GM20000 (cell line): ENCODE measurements around the gene LCE1F.

Experiments used
- DNase-seq: peaks from one replicate; pipeline ENCODE4 v3.0.0; 2012; ENCODE audit warnings: low spot score
- TF ChIP-seq, protein P1 (sequence below): IDR thresholded peaks from 2 replicates; pipeline ENCODE4 v1.5.1; 2012; ENCODE audit warnings: mild to moderate bottlenecking, control low read depth; ENCODE audit errors: extremely low read depth, missing control alignments

The LCE1F gene, protein sequence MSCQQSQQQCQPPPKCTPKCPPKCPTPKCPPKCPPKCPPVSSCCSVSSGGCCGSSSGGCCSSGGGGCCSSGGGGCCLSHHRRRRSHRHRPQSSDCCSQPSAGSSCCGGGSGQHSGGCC

DNA sequence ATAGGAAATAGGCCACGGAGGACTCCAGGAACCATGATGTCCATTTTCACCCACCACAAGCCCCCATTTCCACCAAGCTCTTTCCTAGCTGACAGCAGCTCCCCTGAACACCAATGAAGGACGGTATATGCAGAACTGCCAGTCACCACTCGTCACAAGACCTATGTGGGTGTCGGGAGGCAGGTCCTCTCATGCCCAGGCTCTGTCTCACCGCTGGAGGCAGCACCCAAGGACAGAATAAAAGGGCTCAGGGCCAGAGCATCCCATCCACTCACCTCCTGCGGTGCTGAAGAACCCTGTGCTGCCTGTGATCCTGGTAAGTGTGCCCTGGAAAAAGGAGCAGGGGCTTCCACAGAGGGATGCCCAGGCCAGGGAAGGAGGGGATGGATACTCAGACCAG lies at the start of gene LCE1F:
LCE1F (plus strand) TSS at position 266 of the 400 bp plus-strand sequence. CDS start 1,232 bp downstream, outside the sequence.
- DNase-seq: no peak
- TF ChIP-seq, protein P1, sequence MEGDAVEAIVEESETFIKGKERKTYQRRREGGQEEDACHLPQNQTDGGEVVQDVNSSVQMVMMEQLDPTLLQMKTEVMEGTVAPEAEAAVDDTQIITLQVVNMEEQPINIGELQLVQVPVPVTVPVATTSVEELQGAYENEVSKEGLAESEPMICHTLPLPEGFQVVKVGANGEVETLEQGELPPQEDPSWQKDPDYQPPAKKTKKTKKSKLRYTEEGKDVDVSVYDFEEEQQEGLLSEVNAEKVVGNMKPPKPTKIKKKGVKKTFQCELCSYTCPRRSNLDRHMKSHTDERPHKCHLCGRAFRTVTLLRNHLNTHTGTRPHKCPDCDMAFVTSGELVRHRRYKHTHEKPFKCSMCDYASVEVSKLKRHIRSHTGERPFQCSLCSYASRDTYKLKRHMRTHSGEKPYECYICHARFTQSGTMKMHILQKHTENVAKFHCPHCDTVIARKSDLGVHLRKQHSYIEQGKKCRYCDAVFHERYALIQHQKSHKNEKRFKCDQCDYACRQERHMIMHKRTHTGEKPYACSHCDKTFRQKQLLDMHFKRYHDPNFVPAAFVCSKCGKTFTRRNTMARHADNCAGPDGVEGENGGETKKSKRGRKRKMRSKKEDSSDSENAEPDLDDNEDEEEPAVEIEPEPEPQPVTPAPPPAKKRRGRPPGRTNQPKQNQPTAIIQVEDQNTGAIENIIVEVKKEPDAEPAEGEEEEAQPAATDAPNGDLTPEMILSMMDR: no peak

DNA sequence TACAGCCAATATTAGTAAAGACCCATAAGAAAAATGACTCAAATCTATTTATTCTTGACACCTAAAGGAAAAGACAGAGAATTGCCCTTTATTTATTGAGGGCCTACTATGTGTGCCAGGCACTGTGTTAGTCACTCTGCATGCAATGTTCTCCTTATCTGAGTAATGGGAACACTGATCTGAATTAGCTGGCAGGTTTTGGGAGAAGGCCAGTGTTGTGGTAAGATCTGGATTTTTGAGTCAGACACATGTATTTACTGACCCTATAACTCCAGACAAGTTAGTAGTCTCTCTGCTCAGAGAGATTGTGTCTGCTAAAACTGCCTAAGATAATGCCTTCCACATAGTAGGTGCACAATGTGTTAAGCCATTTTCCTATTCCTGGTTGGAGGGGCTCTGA lies 49.7 kb upstream of the LCE1F start:
- TF ChIP-seq, protein P1: no peak
- DNase-seq: no peak

DNA sequence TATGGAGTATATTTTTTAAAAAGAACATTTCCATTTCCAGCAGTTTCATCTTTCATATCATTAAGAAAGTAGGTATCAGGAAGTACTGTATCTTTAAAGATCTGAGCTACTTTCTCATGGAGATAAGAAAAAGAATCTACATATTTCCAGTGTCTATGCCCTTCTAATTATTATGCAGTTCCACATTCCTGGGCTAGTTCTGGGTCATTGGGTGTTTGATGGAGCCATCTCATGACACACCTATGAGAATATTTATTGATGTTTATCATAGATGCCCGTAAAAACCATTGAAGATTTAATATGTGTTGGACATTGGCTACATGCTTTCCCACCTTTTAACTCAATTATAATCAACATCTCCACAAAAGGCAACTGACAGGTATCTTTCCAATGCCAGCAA lies 46.0 kb upstream of the LCE1F start:
- TF ChIP-seq, protein P1: no peak
- no peak for DNase-seq

DNA sequence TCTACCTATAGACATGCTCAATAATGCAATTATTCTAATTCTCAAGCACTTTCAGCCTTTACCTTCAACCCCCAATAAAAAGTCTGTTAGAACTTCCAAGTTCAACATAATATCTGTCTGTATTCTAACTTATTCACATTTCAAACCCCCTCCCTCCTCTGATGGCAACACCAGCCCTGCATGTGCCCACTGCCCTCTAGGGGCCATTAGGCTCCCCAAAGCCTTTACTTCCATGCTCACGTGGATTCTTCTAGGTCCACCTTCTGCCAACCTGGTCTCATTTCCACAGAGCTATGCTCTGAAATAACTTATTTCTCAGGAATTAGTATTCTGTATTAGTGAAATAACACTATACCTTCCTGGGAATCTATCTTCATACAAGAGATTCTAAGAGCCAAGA lies 39.3 kb upstream of the LCE1F start:
- DNase-seq: no peak
- TF ChIP-seq, protein P1: peak; percentile 37

DNA sequence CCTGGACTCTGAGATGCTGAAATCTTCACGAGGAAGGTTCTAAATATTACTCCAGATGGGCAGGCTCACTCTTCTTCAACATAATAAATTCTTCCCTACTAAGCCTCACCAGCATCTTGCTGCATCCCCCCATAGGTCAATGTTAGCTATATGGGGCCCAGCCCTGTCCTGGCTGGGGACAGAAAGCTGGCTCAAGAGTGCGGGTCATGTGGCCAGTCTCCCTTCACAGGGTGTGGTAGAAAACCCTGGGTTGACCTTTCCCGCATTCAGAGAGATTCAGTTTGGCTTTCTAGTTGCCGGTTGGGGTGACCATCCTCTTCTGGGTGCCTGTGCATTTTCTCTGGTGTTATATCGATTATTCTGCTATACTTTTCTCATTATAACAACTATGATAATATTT lies 36.9 kb upstream of the LCE1F start:
- DNase-seq: no peak
- TF ChIP-seq, protein P1: no peak

DNA sequence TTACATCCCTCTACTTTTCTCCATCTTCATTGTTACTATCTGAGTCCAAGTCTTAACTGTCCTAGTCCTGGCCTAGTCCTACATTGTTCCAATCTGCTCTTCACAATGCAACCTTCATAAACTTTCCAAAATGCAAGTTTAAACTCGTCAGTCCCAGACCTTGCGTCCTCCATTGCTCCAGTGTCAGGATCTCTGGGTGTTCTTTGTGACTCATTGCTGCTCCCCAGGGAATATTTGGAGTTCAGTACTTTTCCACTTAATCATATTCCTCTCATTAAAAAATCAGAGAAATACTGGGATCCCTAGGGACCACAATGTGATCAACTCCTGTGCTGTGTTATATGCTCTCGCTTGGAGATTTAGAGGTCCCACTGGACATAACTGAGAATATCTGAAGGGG lies 35.1 kb upstream of the LCE1F start:
- DNase-seq: no peak
- TF ChIP-seq, protein P1: no peak

DNA sequence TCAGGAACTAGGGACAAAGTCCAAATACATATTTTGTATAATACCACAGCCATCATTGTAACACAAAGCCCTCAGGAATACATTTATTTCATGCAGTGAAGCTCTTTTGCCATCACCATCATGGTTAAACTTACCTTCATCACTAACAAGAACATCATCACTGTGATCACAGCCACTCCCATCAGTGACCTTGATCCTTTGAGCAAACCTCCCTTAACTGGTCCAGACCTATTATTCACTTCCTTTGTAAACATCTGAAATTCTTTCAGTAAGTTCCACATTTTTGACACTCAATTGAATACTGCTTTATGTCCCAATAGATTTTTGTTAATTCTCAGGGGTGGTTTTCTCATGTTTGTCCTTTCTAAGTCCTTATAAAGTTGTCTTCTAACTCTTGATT lies 33.3 kb upstream of the LCE1F start:
- TF ChIP-seq, protein P1: no peak
- no peak for DNase-seq
